HEK293 (cell line): Measurements from ENCODE around the gene KDM2B.

ENCODE experiments used
- CTCF ChIA-PET: fragments of 350-600 bp; formaldehyde crosslinking; extraction: SDS; loops from one replicate; lab custom pipeline; 2021; ENCODE audit warnings: antibody characterized with exemption; lab: Yijun Ruan, JAX
- POLR2A ChIA-PET: fragments of 300-600 bp; formaldehyde crosslinking; extraction: SDS; loops from one replicate; lab custom pipeline; 2020; ENCODE audit warnings: antibody characterized with exemption, inconsistent platforms; lab: Yijun Ruan, JAX
- H3K27ac ChIP-seq: fragments of 200-500 bp; sonication (Bioruptor generic); 2 replicates; pipeline ENCODE4 v1.5.1; 2014; ENCODE audit warnings: low read depth, low read length, control low read depth, inconsistent platforms; ENCODE audit errors: extremely low read depth
- H3K36me3 ChIP-seq, 2 experiments: fragments of 200-500 bp in 1 of 2; sonication (Bioruptor generic) in 1 of 2; 1 replicate in 1 of 2; 2 replicates in 1 of 2; pipeline ENCODE4 v1.5.1; 2014 to 2017; ENCODE audit warnings: inconsistent platforms in 2 of 2, low read length in 2 of 2; ENCODE audit not compliant: control insufficient read depth in 2 of 2, insufficient read depth in 1 of 2
- H3K4me1 ChIP-seq: fragments of 200-500 bp; sonication (Bioruptor generic); 2 replicates; pipeline ENCODE4 v1.5.1; 2014; ENCODE audit warnings: mild to moderate bottlenecking, low read length, inconsistent platforms; ENCODE audit not compliant: control insufficient read depth, insufficient read depth
- H3K4me3 ChIP-seq: 2 replicates; pipeline ENCODE4 v1.5.1; 2011; ENCODE audit warnings: low read depth, mild to moderate bottlenecking, control low read depth, low read length, moderate library complexity
- H3K9me3 ChIP-seq: fragments of 200-500 bp; sonication (Bioruptor generic); 2 replicates; pipeline ENCODE4 v1.5.1; 2014; ENCODE audit warnings: low read depth, low read length, inconsistent platforms; ENCODE audit not compliant: control insufficient read depth, insufficient read depth
- GLIS2 ChIP-seq: fragments of 450-650 bp; formaldehyde crosslinking; IDR thresholded peaks from 2 replicates; pipeline ENCODE4 v1.5.1; 2016; ENCODE audit warnings: missing biosample characterization, missing genetic modification characterization
- KLF1 ChIP-seq: fragments of 450-650 bp; formaldehyde crosslinking; IDR thresholded peaks from 2 replicates; pipeline ENCODE4 v1.5.1; 2016; ENCODE audit warnings: missing biosample characterization, missing genetic modification characterization
- KLF10 ChIP-seq: fragments of 450-650 bp; IDR thresholded peaks from 2 replicates; pipeline ENCODE4 v1.5.1; 2018; ENCODE audit warnings: missing biosample characterization, mild to moderate bottlenecking, missing genetic modification characterization
- KLF9 ChIP-seq: fragments of 450-650 bp; formaldehyde crosslinking; IDR thresholded peaks from 2 replicates; pipeline ENCODE4 v1.5.1; 2016; ENCODE audit warnings: missing biosample characterization, missing genetic modification characterization, low read depth
- PRDM1 ChIP-seq: fragments of 450-650 bp; formaldehyde crosslinking; IDR thresholded peaks from 2 replicates; pipeline ENCODE4; 2016; ENCODE audit warnings: missing biosample characterization, missing genetic modification characterization
- TSHZ1 ChIP-seq: fragments of 450-650 bp; formaldehyde crosslinking; IDR thresholded peaks from 2 replicates; pipeline ENCODE4 v1.5.1; 2016; ENCODE audit warnings: missing biosample characterization, missing genetic modification characterization, borderline replicate concordance
- ZNF26 ChIP-seq: fragments of 450-650 bp; formaldehyde crosslinking; IDR thresholded peaks from 2 replicates; pipeline ENCODE4 v1.5.1; 2016; ENCODE audit warnings: missing biosample characterization, missing genetic modification characterization
- ZNF280D ChIP-seq: fragments of 450-650 bp; formaldehyde crosslinking; IDR thresholded peaks from 2 replicates; pipeline ENCODE4 v1.5.1; 2016; ENCODE audit warnings: missing biosample characterization, missing genetic modification characterization
- ZNF341 ChIP-seq: fragments of 450-650 bp; formaldehyde crosslinking; IDR thresholded peaks from 2 replicates; pipeline ENCODE4; 2016; ENCODE audit warnings: low read depth, missing biosample characterization, missing genetic modification characterization
- ZNF433 ChIP-seq: fragments of 450-650 bp; formaldehyde crosslinking; IDR thresholded peaks from 2 replicates; pipeline ENCODE4 v1.5.1; 2016; ENCODE audit warnings: missing biosample characterization, missing genetic modification characterization, low read depth
- ZNF521 ChIP-seq: fragments of 450-650 bp; formaldehyde crosslinking; IDR thresholded peaks from 2 replicates; pipeline ENCODE4 v1.5.1; 2017; ENCODE audit warnings: missing biosample characterization, mild to moderate bottlenecking, missing genetic modification characterization
- ZNF530 ChIP-seq: fragments of 450-650 bp; formaldehyde crosslinking; IDR thresholded peaks from 2 replicates; pipeline ENCODE4 v1.5.1; 2016; ENCODE audit warnings: low read depth, missing biosample characterization, missing genetic modification characterization
- ZNF791 ChIP-seq: fragments of 450-650 bp; formaldehyde crosslinking; IDR thresholded peaks from 2 replicates; pipeline ENCODE4 v1.5.1; 2016; ENCODE audit warnings: missing biosample characterization, missing genetic modification characterization
- TF ChIP-seq, protein P1 (sequence below): fragments of 450-650 bp; formaldehyde crosslinking; conservative IDR thresholded peaks from 2 replicates; pipeline ENCODE4 v1.5.1; 2016; ENCODE audit warnings: low read depth, missing biosample characterization, missing genetic modification characterization
- TF ChIP-seq, protein P2 (sequence below): fragments of 450-650 bp; formaldehyde crosslinking; IDR thresholded peaks from 2 replicates; pipeline ENCODE4 v1.5.1; 2016; ENCODE audit warnings: missing biosample characterization, missing genetic modification characterization
- TF ChIP-seq, protein P3 (sequence below): fragments of 450-650 bp; formaldehyde crosslinking; IDR thresholded peaks from 2 replicates; pipeline ENCODE4 v1.5.1; 2016; ENCODE audit warnings: missing biosample characterization, missing genetic modification characterization
- TF ChIP-seq, protein P4 (sequence below): fragments of 450-650 bp; formaldehyde crosslinking; IDR thresholded peaks from 2 replicates; pipeline ENCODE4 v1.5.1; 2017; ENCODE audit warnings: missing biosample characterization, missing genetic modification characterization

The KDM2B gene

GRCh38 chr12:121628536-121628935 lies 47.7 kb upstream of the KDM2B start (continued):
- TF ChIP-seq, protein P1, sequence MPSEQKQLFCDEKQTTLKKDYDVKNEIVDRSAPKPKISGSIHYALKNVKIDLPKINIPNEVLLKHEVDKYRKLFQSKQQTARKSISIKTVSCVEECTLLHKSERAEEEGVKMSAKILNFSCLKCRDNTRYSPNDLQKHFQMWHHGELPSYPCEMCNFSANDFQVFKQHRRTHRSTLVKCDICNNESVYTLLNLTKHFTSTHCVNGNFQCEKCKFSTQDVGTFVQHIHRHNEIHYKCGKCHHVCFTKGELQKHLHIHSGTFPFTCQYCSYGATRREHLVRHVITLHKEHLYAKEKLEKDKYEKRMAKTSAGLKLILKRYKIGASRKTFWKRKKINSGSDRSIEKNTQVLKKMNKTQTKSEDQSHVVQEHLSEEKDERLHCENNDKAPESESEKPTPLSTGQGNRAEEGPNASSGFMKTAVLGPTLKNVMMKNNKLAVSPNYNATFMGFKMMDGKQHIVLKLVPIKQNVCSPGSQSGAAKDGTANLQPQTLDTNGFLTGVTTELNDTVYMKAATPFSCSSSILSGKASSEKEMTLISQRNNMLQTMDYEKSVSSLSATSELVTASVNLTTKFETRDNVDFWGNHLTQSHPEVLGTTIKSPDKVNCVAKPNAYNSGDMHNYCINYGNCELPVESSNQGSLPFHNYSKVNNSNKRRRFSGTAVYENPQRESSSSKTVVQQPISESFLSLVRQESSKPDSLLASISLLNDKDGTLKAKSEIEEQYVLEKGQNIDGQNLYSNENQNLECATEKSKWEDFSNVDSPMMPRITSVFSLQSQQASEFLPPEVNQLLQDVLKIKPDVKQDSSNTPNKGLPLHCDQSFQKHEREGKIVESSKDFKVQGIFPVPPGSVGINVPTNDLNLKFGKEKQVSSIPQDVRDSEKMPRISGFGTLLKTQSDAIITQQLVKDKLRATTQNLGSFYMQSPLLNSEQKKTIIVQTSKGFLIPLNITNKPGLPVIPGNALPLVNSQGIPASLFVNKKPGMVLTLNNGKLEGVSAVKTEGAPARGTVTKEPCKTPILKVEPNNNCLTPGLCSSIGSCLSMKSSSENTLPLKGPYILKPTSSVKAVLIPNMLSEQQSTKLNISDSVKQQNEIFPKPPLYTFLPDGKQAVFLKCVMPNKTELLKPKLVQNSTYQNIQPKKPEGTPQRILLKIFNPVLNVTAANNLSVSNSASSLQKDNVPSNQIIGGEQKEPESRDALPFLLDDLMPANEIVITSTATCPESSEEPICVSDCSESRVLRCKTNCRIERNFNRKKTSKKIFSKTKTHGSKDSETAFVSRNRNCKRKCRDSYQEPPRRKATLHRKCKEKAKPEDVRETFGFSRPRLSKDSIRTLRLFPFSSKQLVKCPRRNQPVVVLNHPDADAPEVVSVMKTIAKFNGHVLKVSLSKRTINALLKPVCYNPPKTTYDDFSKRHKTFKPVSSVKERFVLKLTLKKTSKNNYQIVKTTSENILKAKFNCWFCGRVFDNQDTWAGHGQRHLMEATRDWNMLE (tag by site-specific recombination), result no peak
- TF ChIP-seq, protein P2, sequence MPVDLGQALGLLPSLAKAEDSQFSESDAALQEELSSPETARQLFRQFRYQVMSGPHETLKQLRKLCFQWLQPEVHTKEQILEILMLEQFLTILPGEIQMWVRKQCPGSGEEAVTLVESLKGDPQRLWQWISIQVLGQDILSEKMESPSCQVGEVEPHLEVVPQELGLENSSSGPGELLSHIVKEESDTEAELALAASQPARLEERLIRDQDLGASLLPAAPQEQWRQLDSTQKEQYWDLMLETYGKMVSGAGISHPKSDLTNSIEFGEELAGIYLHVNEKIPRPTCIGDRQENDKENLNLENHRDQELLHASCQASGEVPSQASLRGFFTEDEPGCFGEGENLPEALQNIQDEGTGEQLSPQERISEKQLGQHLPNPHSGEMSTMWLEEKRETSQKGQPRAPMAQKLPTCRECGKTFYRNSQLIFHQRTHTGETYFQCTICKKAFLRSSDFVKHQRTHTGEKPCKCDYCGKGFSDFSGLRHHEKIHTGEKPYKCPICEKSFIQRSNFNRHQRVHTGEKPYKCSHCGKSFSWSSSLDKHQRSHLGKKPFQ (tag by site-specific recombination), result no peak
- TF ChIP-seq ZNF26 (tag by site-specific recombination) (no peak), ZNF341 (no peak), ZNF433 (tag by site-specific recombination) (no peak)

- peaks cover 9% of the 10 kb centered on the region for H3K4me1 ChIP-seq
- H3K36me3 ChIP-seq, result no peaks in the 10 kb centered on the region
- ChIA-PET POLR2A (interaction anchor here (0.6 to 1.8 kb wide), 3 partner anchors 58 to 228 kb away, joined by 3 to 6 read pairs (median 4); partner anchors contain the start of gene RNF34), CTCF (interaction anchor here (0.7 to 7.6 kb wide), 5 partner anchors 20 to 83 kb away, joined by 3 to 103 read pairs (median 3); no protein-coding TSS in a partner anchor)
- no peak overlapping the region for H3K4me3 ChIP-seq
- no peaks in the 10 kb centered on the region for H3K9me3 ChIP-seq
- H3K27ac ChIP-seq, result peak overlapping the region; percentile 7; the same call in 1 of the 2 replicates
- TF ChIP-seq, protein P3, sequence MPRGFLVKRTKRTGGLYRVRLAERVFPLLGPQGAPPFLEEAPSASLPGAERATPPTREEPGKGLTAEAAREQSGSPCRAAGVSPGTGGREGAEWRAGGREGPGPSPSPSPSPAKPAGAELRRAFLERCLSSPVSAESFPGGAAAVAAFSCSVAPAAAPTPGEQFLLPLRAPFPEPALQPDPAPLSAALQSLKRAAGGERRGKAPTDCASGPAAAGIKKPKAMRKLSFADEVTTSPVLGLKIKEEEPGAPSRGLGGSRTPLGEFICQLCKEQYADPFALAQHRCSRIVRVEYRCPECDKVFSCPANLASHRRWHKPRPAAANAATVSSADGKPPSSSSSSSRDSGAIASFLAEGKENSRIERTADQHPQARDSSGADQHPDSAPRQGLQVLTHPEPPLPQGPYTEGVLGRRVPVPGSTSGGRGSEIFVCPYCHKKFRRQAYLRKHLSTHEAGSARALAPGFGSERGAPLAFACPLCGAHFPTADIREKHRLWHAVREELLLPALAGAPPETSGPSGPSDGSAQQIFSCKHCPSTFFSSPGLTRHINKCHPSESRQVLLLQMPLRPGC (tag by site-specific recombination), result no peak
- TF ChIP-seq TSHZ1 (tag by site-specific recombination) (no peak), ZNF521 (tag by site-specific recombination) (no peak), ZNF530 (tag by site-specific recombination) (no peak), PRDM1 (tag by site-specific recombination) (peak; percentile 14; the same call in 1 of the 2 replicates), KLF9 (tag by site-specific recombination) (no peak), ZNF280D (no peak), ZNF791 (tag by site-specific recombination) (no peak), GLIS2 (0 out of 2 replicates have a peak, but pooled peaks have one; percentile 9), KLF10 (tag by site-specific recombination) (no peak), KLF1 (tag by site-specific recombination) (peak; percentile 66; the same call in 1 of the 2 replicates)
- TF ChIP-seq, protein P4, sequence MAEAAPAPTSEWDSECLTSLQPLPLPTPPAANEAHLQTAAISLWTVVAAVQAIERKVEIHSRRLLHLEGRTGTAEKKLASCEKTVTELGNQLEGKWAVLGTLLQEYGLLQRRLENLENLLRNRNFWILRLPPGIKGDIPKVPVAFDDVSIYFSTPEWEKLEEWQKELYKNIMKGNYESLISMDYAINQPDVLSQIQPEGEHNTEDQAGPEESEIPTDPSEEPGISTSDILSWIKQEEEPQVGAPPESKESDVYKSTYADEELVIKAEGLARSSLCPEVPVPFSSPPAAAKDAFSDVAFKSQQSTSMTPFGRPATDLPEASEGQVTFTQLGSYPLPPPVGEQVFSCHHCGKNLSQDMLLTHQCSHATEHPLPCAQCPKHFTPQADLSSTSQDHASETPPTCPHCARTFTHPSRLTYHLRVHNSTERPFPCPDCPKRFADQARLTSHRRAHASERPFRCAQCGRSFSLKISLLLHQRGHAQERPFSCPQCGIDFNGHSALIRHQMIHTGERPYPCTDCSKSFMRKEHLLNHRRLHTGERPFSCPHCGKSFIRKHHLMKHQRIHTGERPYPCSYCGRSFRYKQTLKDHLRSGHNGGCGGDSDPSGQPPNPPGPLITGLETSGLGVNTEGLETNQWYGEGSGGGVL, result no peak
Observed at GRCh38 chr12:121628037-121628436, 47.2 kb upstream of the KDM2B start.
